Effector CD8-positive, alpha-beta T cell (primary cell): ENCODE data around the gene UBE2B.
"Not testable (repeated sequence)": the region's sequence is repeated elsewhere in the genome, so short reads cannot be mapped to it uniquely, and the experiment has no call there.

Source experiments
- DNase-seq: peaks from one replicate; lab custom pipeline; 2025; lab: John Stamatoyannopoulos, UW
- total RNA-seq, 4 experiments: gene quantifications; one replicate each; lab custom pipeline; 2026; lab: John Stamatoyannopoulos, UW

UBE2B gene
- 30.1 to 38.6 (median 34.8) reads per million in 4 experiments for total RNA-seq

GRCh38 chr5:134370871-134371833 is at the start of gene UBE2B:
TSS of gene UBE2B (plus strand) at chr5:134371569. CDS start at chr5:134371596, 27 bp downstream.
- peak; percentile 96 for DNase-seq

- DNase-seq, result no peak
Measured at GRCh38 chr5:134327327-134327726, 44.0 kb upstream of the UBE2B start.

- DNase-seq, result no peak
Measured at GRCh38 chr5:134328619-134329018, 42.8 kb upstream of the UBE2B start.

- DNase-seq, result not testable (repeated sequence)
Measured at GRCh38 chr5:134336833-134337232, 34.5 kb upstream of the UBE2B start.

- DNase-seq, result not testable (repeated sequence)
Measured at GRCh38 chr5:134343500-134343899, 27.9 kb upstream of the UBE2B start.

GRCh38 chr5:134345476-134345875 is 25.9 kb upstream of the UBE2B start:
- not testable (repeated sequence) for DNase-seq

GRCh38 chr5:134345996-134346395 is 25.4 kb upstream of the UBE2B start:
- DNase-seq, result no peak

GRCh38 chr5:134349463-134349862 is 21.9 kb upstream of the UBE2B start:
- no peak for DNase-seq

GRCh38 chr5:134355681-134356080 is 15.7 kb upstream of the UBE2B start:
- DNase-seq, result no peak

- no peak for DNase-seq
Measured at GRCh38 chr5:134365604-134366003, 5.8 kb upstream of the UBE2B start.

GRCh38 chr5:134370311-134370870 is 978 bp upstream of the UBE2B start:
- DNase-seq, result no peak

- peak; percentile 20 for DNase-seq
Measured at GRCh38 chr5:134371834-134372340, 518 bp downstream of the UBE2B start.

GRCh38 chr5:134373633-134374032 is 2.3 kb downstream of the UBE2B start:
- DNase-seq, result not testable (repeated sequence)

GRCh38 chr5:134374232-134374631 is 2.9 kb downstream of the UBE2B start:
- no peak for DNase-seq

- DNase-seq, result no peak
Measured at GRCh38 chr5:134380346-134380745, 9.0 kb downstream of the UBE2B start.

- not testable (repeated sequence) for DNase-seq
Measured at GRCh38 chr5:134382204-134382603, 10.8 kb downstream of the UBE2B start.

- DNase-seq, result no peak
Measured at GRCh38 chr5:134383980-134384697, 12.8 kb downstream of the UBE2B start.

GRCh38 chr5:134387443-134387842 is 16.1 kb downstream of the UBE2B start:
- DNase-seq, result no peak

GRCh38 chr5:134392301-134392700 is 20.9 kb downstream of the UBE2B start:
- DNase-seq, result no peak

GRCh38 chr5:134394932-134395331 is 23.6 kb downstream of the UBE2B start:
- no peak for DNase-seq

GRCh38 chr5:134396274-134396673 is 24.9 kb downstream of the UBE2B start:
- no peak for DNase-seq

- DNase-seq, result no peak
Measured at GRCh38 chr5:134397196-134397595, 25.8 kb downstream of the UBE2B start.
